GM18502 (cell line): ENCODE results near the gene AGFG2.

Experiments
- ATAC-seq: cut with Tn5 transposase; IDR thresholded peaks from one replicate; pipeline ENCODE4 v1.9.1; 2021; ENCODE audit warnings: mild to moderate bottlenecking; ENCODE audit not compliant: unreplicated experiment, poor library complexity

Gene AGFG2

GRCh38 chr7:100583132-100584053, 44.4 kb downstream of the AGFG2 start:
- no peak for ATAC-seq

GRCh38 chr7:100584054-100584682, 45.2 kb downstream of the AGFG2 start:
- ATAC-seq, result no peak

GRCh38 chr7:100584683-100585510, 45.9 kb downstream of the AGFG2 start:
- ATAC-seq, result no peak

GRCh38 chr7:100585511-100586265, 46.7 kb downstream of the AGFG2 start, which contains the start of gene LRCH4:
TSS of gene LRCH4 (minus strand) at chr7:100586129. CDS start at chr7:100586100, 29 bp downstream.
- ATAC-seq, result peak; percentile 30

GRCh38 chr7:100586266-100587025, 47.4 kb downstream of the AGFG2 start, which contains the start of gene FBXO24:
TSS of gene FBXO24 (plus strand) at chr7:100586328. CDS start at chr7:100586626, 298 bp downstream.
- peak; percentile 87 for ATAC-seq

GRCh38 chr7:100588438-100588837, 49.4 kb downstream of the AGFG2 start:
- no peak for ATAC-seq

GRCh38 chr7:100589341-100589947, 50.4 kb downstream of the AGFG2 start:
- ATAC-seq, result no peak

- ATAC-seq, result no peak
Measured at GRCh38 chr7:100590077-100590737, 51.2 kb downstream of the AGFG2 start.

- ATAC-seq, result no peak
Measured at GRCh38 chr7:100591596-100591995, 52.6 kb downstream of the AGFG2 start.

- no peak for ATAC-seq
Measured at GRCh38 chr7:100595188-100595587, 56.2 kb downstream of the AGFG2 start.

GRCh38 chr7:100598425-100598824, 59.4 kb downstream of the AGFG2 start:
- no peak for ATAC-seq

- ATAC-seq, result no peak
Measured at GRCh38 chr7:100599911-100600729, 61.1 kb downstream of the AGFG2 start.

GRCh38 chr7:100600730-100601038, 61.7 kb downstream of the AGFG2 start:
- ATAC-seq, result no peak

GRCh38 chr7:100602889-100603725, 64.1 kb downstream of the AGFG2 start:
- ATAC-seq, result no peak

- no peak for ATAC-seq
Measured at GRCh38 chr7:100603726-100604027, 64.7 kb downstream of the AGFG2 start.

- ATAC-seq, result peak; percentile 72
Measured at GRCh38 chr7:100604028-100604975, 65.3 kb downstream of the AGFG2 start.
